ENCODE data around the gene RPS6KA2.

- TF ChIP-seq, protein P1, sequence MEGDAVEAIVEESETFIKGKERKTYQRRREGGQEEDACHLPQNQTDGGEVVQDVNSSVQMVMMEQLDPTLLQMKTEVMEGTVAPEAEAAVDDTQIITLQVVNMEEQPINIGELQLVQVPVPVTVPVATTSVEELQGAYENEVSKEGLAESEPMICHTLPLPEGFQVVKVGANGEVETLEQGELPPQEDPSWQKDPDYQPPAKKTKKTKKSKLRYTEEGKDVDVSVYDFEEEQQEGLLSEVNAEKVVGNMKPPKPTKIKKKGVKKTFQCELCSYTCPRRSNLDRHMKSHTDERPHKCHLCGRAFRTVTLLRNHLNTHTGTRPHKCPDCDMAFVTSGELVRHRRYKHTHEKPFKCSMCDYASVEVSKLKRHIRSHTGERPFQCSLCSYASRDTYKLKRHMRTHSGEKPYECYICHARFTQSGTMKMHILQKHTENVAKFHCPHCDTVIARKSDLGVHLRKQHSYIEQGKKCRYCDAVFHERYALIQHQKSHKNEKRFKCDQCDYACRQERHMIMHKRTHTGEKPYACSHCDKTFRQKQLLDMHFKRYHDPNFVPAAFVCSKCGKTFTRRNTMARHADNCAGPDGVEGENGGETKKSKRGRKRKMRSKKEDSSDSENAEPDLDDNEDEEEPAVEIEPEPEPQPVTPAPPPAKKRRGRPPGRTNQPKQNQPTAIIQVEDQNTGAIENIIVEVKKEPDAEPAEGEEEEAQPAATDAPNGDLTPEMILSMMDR (optimal IDR thresholded peaks at IDR 0.05 in 1 of 3, IDR thresholded peaks at IDR 0.05 in 1 of 3, conservative IDR thresholded peaks at IDR 0.05 in 1 of 3; ENCODE audit: extremely low read depth in 1 of 3, insufficient read depth in 2 of 3, low read length in 3 of 3): no peak
- TF ChIP-seq EZH2 (IDR thresholded peaks at IDR 0.05; ENCODE audit: low read length): no peak
Observed at GRCh38 chr6:166377721-166378120, 249.3 kb downstream of the RPS6KA2 start.
